Breast epithelium (tissue), 3 donors: ENCODE data around the gene CNKSR1.

Experiments
- CTCF ChIP-seq, 3 donors: fragments of 450-650 bp; IDR thresholded peaks; one replicate each; pipeline ENCODE4 v1.5.1; 2016 to 2017; ENCODE audit warnings: antibody characterized with exemption in 3 of 3, mild to moderate bottlenecking in 3 of 3, moderate library complexity in 3 of 3
- POLR2A ChIP-seq: fragments of 450-650 bp; IDR thresholded peaks from one replicate; pipeline ENCODE4 v1.6.1; 2016; ENCODE audit warnings: antibody characterized with exemption, mild to moderate bottlenecking, moderate library complexity
- POLR2AphosphoS5 ChIP-seq, 3 donors: sonication (generic); formaldehyde crosslinking; IDR thresholded peaks; one replicate each; pipeline ENCODE4 v1.6.1; 2017; ENCODE audit warnings: antibody characterized with exemption in 3 of 3

- TF ChIP-seq CTCF (IDR thresholded peaks at IDR 0.05) (no peak), POLR2A (no peak), POLR2AphosphoS5 (IDR thresholded peaks at IDR 0.05) (no peak)
These were observed 20.5 kb downstream of the CNKSR1 start for GRCh38 chr1:26197813-26198212.
